GM18907 (cell line): ENCODE measurements around the gene SERP1.
"Not testable (repeated sequence)": the region's sequence is repeated elsewhere in the genome, so short reads cannot be mapped to it uniquely, and the experiment has no call there.

ENCODE experiments used
- ATAC-seq: cut with Tn5 transposase; IDR thresholded peaks from one replicate; pipeline ENCODE4 v1.9.1; 2021; ENCODE audit warnings: mild to moderate bottlenecking, moderate library complexity; ENCODE audit not compliant: unreplicated experiment

The SERP1 gene

DNA sequence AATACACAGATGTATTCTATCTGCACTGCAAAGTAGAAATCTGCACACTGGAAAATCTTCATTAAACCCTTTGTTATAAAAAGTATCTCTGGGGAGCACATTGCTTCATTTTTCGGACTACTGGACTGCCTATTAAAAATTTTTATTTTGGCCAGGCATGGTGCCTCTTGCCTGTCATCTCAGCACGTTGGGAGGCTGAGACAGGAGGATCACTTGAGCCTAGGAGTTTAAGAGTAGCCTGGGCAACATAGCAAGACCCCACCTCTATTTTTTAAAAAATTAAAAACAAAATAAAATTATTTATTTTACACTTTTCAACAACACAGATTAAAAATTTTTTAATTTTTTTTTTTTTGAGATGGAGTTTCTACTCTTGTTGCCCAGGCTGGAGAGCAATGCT, 6.0 kb downstream of the SERP1 start:
- ATAC-seq = no peak

GRCh38 chr3:150538324-150539208, 7.7 kb downstream of the SERP1 start:
- no peak for ATAC-seq

GRCh38 chr3:150535204-150535603, 11.1 kb downstream of the SERP1 start:
- no peak for ATAC-seq

- ATAC-seq = no peak
Measured at GRCh38 chr3:150531775-150532174, 14.5 kb downstream of the SERP1 start.

- ATAC-seq = no peak
Measured at GRCh38 chr3:150528354-150528797, 17.9 kb downstream of the SERP1 start.

DNA sequence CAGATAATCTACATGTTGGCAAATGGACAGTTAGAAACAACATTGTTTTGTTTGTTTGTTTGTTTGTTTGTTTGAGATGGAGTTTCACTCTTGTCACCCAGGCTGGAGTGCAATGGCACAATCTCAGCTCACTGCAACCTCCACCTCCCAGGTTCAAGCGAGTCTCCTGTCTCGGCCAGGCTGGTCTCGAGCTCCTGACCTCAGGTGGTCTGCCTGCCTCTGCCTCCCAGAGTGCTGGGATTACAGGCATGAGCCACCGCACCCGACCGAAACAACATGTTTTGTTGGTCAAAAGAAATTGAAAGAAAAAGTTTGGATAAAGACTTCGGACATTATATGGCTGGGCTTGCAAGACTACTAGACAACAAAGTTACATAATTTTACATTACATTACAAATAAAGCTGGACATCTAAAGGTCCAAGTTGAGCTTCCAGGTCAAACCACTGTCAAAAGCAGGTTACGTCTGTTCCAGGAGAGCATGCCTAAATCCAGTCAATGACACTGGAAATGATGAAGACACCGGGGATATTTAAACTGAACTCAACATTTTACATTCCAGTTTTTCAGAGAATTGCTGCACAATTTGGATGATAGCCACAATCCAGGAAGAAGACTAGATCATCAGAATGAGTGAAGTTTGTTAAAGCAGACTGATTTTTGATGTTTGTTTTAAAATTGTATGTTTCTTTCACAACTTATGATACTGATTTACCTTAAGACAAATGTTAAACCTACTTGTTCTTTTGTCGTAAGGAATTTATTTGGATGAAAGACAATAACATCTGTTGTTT, 18.6 kb downstream of the SERP1 start:
- ATAC-seq = no peak

GRCh38 chr3:150523538-150523937, 22.8 kb downstream of the SERP1 start:
- ATAC-seq = no peak

- no peak for ATAC-seq
Measured at GRCh38 chr3:150521463-150521862, 24.8 kb downstream of the SERP1 start.

GRCh38 chr3:150520408-150520807, 25.9 kb downstream of the SERP1 start:
- no peak for ATAC-seq

- no peak for ATAC-seq
Measured at GRCh38 chr3:150519026-150519425, 27.3 kb downstream of the SERP1 start.

DNA sequence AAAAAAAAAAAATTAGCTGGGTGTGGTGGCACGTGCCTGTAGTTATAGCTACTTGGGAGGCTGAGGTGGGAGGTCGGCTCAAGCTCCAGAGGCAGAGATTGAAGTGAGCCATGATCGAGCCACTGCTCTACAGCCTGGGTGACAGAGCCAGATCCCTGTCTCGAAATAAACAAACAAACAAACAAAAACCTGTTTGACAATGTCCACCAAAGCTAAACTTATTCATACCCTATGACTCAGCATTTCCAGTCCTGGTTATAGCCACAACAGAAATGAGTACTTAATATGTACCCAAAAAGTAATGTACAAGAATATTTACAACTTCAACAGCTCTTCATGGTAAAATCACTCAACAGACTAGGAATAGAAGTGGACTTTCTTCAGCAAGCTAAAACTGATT, 31.1 kb downstream of the SERP1 start:
- ATAC-seq = no peak

- no peak for ATAC-seq
Measured at GRCh38 chr3:150511122-150511821, 35.0 kb downstream of the SERP1 start.

DNA sequence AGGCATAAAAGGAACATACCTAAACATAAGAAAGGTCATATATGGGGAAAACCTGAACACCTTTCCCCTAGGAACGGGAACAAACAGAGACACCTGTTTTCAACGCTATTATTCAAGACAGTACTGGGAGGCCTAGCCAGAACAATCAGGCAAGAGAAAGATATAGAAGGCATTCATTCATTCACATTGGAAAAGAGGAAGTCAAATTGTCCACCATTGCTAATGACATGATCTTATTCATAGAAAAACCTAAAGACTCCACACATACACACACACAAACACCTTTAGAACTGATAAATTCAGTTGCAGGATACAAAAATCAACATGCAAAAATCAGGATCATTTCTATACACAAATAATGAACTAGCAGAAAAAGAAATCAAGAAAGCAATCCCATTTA, 36.5 kb downstream of the SERP1 start:
- ATAC-seq = no peak

- ATAC-seq = no peak
Measured at GRCh38 chr3:150508401-150508800, 37.9 kb downstream of the SERP1 start.

DNA sequence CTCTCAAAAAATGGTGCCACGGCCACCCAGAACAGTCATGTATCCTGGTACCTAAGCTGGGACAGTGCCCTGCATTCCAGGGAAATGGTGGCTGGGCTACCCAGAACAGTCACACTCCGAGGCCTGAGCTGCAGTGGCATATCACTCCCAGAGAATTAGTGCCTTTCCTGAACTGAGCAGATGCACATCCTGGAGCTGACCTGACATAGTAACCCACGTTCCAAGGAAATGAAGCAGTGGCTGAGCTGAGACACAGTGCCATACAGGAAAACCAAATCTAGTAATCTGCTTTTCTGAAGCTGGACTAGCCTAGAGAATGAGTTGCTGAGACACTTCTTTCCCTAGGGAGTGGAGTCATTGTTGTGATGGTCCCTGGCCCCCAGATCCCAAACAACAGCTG, 41.8 kb downstream of the SERP1 start:
- no peak for ATAC-seq

GRCh38 chr3:150503402-150504099, 42.7 kb downstream of the SERP1 start:
- no peak for ATAC-seq

DNA sequence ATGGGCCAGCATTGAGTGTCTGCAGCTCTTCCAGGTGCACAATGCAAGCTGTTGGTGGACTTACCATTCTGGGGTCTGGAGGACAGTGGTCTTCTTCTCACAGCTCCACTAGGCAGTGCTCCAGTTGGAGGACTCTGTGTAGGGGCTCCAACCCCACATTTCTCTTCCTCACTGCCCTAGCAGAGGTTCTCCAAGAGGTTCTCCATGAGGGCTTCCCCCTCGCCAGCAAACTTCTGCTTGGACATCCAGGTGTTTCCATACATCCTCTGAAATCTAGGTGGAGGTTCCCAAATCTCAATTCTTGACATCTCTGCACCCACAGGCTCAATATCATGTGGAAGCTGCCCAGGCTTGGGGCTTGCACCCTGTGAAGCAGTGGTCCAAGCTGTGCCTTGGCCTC, 45.3 kb downstream of the SERP1 start:
- not testable (repeated sequence) for ATAC-seq

DNA sequence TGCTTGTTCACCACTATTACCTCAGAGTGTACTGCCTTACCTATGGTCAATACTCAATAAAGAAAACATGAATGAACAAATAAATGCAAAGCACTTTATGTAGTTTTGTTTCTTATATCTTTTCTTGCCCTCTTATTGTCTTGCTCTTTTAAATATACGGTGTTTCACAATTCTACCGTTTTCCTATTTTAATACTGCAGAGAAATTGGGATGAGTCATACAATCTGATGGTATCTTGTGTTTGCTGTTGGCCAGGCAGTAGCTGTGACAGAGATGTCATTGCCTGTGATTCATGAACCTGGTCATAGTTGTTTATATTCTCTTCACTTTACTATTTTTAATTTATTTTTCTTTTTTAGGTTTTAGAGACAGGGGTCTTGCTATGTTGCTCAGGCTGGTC, 48.3 kb downstream of the SERP1 start:
- ATAC-seq = no peak

GRCh38 chr3:150495563-150496168, 50.6 kb downstream of the SERP1 start:
- peak; percentile 53 for ATAC-seq

GRCh38 chr3:150495149-150495548, 51.1 kb downstream of the SERP1 start:
- no peak for ATAC-seq
